ENCODE measurements around the gene CCDC146.
"Not testable (repeated sequence)": the region's sequence is repeated elsewhere in the genome, so short reads cannot be mapped to it uniquely, and the experiment has no call there.

The CCDC146 gene

DNA sequence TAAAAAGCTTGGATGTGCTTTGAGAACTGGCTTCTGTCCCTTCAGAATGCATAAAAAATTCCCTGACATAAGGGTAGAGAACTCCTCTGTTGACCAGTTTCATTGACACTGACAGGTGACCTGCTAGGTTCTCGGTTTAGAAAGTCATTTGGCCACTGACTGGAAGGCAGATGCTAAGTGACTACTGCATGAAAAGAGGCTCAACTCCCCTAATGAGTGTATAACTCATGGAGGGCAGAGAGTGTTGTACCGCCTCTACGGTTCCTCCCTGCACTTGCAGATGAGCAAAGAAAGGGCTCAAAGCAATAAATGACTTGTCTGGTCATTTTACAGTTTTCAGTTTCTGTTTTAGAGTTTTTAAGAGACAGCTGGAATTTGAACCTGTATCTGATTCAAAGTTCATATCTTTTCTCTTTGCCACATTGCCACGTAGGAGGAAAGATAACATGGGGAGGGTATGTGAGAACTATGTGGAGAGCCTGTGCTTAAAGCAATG is 80.1 kb downstream of the CCDC146 start:
- no peak for DNase-seq

GRCh38 chr7:77205706-77206105 is 83.3 kb downstream of the CCDC146 start:
- no peak for DNase-seq

DNA sequence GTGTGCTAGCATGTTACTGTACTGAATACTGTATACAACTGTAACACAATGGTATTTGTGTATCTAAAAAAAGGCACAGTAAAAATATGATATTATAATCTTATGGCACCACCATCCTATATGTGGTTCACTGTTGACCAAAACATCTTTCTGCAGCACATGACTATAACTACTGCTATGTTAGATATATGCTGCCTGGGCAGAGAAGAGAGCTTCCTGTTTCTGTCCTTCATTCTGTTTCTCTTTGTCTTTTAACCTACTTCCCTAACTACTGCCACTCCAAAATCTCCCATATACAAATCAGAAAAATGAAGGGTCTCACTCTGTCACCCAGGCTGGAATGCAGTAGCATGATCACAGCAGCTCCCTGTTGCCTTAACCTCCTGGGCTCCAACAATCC is 86.0 kb downstream of the CCDC146 start:
- no peak for DNase-seq

DNA sequence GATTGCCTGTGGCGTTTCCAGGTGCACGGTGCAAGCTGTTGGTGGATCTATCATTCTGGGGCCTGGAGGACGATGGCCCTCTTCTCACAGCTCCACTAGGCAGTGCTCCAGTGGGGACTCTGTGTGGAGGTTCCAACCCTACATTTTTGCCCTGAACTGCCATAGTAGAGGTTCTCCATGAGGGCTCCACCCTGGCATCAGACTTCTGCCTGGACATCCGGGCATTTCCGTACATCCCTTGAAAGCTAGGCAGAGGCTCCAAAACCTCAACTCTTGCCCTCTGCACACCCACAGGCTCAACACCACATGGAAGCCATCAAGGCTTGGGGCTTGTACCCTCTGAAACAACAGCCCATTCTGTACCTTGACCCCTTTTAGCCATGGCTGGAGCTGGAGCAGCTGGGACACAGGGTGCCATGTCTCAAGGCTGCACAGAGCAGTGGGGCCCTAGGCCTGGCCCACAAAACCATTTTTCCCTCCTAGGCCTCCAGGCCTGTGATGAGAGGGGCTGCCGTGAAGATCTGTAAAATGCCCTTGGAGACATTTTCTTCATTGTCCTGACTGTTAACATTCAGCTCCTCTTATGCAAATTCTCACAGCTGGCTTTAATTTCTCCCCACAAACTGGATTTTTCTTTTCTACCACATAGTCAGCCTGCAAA is 87.2 kb downstream of the CCDC146 start:
- no peak for DNase-seq

GRCh38 chr7:77216181-77216845 is 93.9 kb downstream of the CCDC146 start:
- DNase-seq = no peak

GRCh38 chr7:77217474-77218185 is 95.2 kb downstream of the CCDC146 start:
- DNase-seq = no peak

DNA sequence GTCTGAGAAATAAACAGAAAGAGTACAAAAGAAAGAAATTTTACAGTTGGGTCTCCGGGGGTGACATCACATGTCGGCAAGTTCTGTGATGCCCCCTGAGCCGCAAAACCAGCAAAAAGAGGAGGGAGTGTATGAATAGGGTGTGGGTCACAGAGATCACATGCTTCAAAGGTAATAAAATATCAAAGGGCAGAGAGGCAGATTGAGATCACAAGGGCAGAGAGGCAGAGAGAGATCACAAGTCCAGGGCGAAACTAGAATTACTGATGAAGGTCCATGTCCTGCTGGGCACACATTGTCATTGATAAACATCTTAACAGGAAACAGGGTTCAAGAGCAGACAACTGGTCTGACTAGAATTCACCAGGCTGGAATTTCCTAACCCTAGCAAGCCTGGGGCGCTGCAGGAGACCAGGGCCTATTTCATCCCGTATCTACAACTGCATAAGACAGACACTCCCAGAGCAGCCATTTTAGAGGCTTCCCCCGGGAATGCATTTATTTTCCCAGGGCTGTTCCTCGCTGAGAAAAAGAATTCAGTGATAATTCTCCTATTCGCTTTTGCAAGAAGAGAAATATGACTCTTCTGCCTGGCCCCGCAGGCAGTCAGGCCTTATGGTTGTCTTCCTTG is 97.4 kb downstream of the CCDC146 start:
- not testable (repeated sequence) for DNase-seq

DNA sequence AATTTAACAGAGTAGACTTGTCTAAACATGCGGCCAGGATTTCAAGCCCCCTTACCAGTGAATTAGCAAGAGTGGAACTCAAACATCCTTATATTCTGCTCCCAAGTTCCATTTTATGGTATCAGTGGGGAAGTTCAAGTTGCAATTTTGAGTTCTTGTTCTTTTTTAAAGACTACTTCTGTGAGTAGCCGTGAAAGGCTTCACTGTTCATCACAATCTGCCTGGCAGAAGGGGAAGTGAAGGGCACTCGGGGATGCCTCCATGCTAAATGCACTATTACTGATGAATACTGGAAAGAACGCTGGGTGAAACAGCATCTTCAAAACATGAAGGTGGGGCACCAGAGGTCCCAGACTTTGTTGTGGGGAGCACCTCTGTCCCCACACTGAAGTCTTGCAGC is 99.7 kb downstream of the CCDC146 start:
- no peak for DNase-seq

- no peak for DNase-seq
Measured at GRCh38 chr7:77222819-77223218, 100.4 kb downstream of the CCDC146 start.

- DNase-seq = no peak
Measured at GRCh38 chr7:77223261-77223660, 100.8 kb downstream of the CCDC146 start.

GRCh38 chr7:77226357-77226839 is 104.0 kb downstream of the CCDC146 start:
- DNase-seq = no peak

DNA sequence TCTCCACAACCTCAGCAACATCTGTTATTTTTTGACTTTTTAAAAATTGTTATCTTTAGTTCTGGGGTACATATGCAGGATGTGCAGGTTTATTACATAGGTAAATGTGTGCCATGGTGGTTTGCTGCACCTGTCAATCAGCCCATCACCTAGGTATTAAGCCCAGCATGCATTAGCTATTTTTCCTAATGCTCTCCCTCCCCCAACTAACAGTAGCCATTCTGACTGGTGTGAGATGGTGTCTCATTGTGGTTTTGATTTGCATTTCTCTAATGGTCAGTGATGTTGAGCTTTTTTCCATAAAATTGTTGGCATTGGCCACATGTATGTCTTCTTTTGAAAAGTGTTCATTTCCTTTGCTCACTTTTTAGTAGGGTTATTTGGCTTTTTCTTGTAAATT is 106.4 kb downstream of the CCDC146 start:
- DNase-seq = not testable (repeated sequence)

DNA sequence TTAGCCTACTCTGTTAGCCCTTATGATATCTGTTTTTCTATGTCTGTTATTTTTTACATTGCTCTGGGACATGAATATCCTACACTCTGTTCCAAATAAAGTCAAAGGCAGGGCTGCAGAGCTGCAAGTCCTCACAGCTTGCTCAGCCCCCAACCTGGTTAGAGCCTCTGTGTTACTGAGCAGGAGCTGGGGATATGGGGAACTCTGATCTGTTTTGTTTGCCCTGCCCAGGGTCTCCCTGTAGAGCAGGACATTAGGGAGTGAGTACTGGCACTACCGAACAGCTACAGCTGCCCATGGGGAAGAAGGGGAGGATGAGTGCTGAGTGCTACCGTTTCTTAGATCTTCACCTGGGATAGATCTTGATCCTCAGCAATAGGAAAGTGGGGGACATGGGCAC is 110.1 kb downstream of the CCDC146 start:
- DNase-seq = no peak

GRCh38 chr7:77235276-77235675 is 112.9 kb downstream of the CCDC146 start:
- no peak for DNase-seq

DNA sequence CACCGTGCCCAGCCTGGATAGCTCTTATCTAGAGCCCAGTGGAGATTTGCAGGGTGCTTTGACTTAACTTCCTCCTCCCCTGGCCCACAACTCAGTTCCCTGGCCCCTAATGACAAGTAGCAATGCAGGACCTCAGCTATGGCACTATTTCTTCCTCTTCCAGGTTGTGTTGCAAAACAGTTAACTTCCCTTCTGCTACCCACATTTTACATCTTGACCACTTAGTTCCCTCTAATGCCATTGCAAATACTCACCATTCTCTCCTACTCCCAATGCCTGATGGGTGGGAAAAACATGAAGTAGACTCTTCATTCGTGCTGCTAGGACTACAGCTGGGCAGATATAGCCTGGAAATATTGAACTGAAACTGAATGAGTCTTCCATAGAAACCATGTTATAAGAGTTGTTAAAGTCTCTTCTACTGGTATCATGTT is 116.3 kb downstream of the CCDC146 start:
- no peak for DNase-seq

GRCh38 chr7:77239471-77239870 is 117.1 kb downstream of the CCDC146 start:
- no peak for DNase-seq

GRCh38 chr7:77242068-77242467 is 119.7 kb downstream of the CCDC146 start:
- no peak for DNase-seq

- no peak for DNase-seq
Measured at GRCh38 chr7:77242554-77242953, 120.1 kb downstream of the CCDC146 start.

DNA sequence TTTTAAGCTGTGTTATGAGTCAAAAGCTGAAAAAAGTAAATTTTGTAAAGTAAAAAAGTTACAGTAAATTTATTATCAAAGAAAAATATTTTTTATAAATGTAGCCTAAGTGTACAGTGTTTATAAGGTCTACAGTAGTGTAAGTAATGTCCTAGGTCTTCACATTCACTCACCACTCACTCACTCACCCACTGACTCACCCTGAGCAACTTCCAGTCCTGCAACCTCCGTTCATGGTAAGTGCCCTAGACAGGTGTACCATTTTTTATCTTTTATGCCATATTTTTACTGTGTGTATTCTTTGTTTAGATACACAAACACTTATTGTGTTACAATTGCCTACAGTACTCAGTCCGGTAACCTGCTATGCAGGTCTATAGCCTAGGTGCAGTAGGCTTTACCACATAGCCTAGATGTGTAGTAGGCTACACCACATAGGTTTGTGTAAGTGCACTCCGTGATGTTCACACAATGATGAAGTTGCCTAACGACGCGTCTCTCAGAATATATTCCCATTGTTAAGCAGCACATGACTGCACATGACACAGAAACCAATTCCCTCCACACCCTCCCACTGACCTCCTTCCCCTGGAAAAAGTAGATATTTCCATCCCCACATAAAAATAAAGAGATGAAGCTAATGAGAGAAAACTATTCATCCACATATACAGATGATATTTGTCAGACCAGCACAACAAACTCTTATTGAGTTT is 122.0 kb downstream of the CCDC146 start:
- DNase-seq = no peak

DNA sequence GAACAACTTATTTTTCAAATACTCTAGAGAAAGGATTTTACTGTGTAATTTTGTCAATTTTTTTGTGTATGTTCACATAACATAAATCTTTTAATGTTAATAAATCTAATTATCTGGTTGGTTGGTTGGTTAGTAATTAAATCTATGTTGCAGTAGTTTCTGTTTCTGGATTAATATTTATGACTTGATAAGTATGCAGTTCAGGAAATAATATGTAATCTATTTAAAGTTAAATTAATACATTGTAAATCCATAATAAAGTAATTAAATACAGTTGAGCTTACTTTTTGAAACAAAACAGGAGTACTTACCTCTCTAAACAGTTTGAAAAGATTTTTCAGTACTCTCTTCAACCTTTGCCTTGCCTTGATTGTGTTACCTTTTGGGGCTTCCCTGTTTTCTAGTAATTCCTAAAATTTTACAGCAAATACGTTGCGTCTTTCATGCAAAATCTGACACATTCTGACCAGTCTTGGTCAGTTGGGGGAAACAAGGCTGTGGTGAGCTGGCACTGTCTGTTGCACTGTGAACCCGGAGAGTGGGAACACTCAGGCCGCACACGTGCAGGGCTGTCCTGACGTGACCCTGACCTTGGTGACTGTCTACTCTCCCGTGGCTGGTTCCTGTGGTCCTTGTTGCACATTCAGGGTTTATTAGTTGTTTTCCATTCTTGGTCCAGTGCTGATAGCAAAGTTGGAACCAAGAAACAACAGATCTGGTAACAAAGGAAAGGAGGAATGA is 122.8 kb downstream of the CCDC146 start:
- DNase-seq = no peak

DNA sequence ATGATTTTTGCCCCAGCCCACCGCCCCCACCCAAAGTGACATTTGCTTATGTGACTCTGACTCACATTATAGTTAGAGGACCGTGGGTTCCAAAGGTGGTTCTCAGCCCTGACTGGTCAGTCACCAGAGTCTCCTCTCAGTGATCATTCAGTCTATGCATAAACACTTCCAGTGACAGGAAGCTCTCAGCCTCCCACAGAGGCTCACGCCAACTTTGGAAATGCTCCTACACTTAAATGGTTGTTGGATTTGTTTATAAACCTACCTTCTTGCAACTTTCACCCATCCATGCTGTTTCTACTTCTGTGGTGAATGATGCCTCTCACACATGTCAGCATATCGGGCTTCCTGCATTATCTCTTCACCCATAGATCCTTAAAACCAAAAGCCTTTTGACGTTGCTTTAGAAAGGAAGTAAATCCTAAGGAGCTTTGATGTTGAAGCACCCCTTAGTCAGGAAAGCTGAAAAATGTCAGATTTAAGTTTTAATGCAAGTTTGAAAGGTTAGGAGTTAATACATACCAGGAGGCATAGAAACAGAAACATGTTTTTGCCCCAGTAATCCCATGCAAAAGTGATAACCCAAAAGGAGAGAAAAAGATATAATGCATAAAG is 123.7 kb downstream of the CCDC146 start:
- no peak for DNase-seq
